ENCODE data around the gene NT5E. TPM values are rescaled to one million over a fixed set of nuclear protein-coding genes. Genes with fewer than 3 reads are reported as not detected.

Gene NT5E
- total RNA-seq, 2 experiments from 2014 or later: 0.55 to 1.4 TPM

- DNase-seq: peak; percentile 87
- no peaks in the 10 kb centered on the region for H3K9me3 Mint-ChIP-seq
- no peaks in the 10 kb centered on the region for H3K36me3 Mint-ChIP-seq (ENCODE audit: low read depth)
- intact Hi-C loops (cut with micrococcal nuclease): loop anchor here (1.0 to 10.0 kb wide), 5 partner anchors 18 to 1452 kb away; partner anchors contain the start of gene HTR1E
- CTCF ChIA-PET: interaction anchor here (0.7 to 8.6 kb wide), 38 partner anchors 8 to 488 kb away, joined by 3 to 109 read pairs (median 5); partner anchors contain the start of genes NT5E and SNX14
- peaks cover 2% of the 10 kb centered on the region for H3K27me3 Mint-ChIP-seq (ENCODE audit: low read depth)
- no peak overlapping the region for H3K4me3 Mint-ChIP-seq
- no peak overlapping the region for H3K27ac Mint-ChIP-seq
- H3K4me1 Mint-ChIP-seq (ENCODE audit: low read depth): peaks cover 7% of the 10 kb centered on the region
These were observed 33.2 kb downstream of the NT5E start for GRCh38 chr6:85482905-85483700.

- H3K9me3 Mint-ChIP-seq: no peaks in the 10 kb centered on the region
- intact Hi-C loops (cut with micrococcal nuclease): loop anchor here (1.0 to 10.0 kb wide), 5 partner anchors 19 to 1451 kb away; partner anchors contain the start of gene HTR1E
- DNase-seq: no peak
These were observed 34.0 kb downstream of the NT5E start for GRCh38 chr6:85483846-85484245.

GRCh38 chr6:85484948-85485347, 35.1 kb downstream of the NT5E start:
- H3K4me3 Mint-ChIP-seq: no peak overlapping the region
- H3K36me3 Mint-ChIP-seq (ENCODE audit: low read depth): no peaks in the 10 kb centered on the region
- no peak overlapping the region for H3K27ac Mint-ChIP-seq
- CTCF ChIA-PET: interaction anchor here (1.4 to 8.6 kb wide), 9 partner anchors 8 to 142 kb away, joined by 3 to 109 read pairs (median 30); partner anchors contain the start of gene NT5E
- intact Hi-C loops (cut with micrococcal nuclease): loop anchor here (10.0 kb wide), 1 partner anchor 1450 kb away; the partner anchor contains the start of gene HTR1E
- peaks cover 2% of the 10 kb centered on the region for H3K27me3 Mint-ChIP-seq (ENCODE audit: low read depth)
- H3K4me1 Mint-ChIP-seq (ENCODE audit: low read depth): peaks cover 7% of the 10 kb centered on the region
- no peak for DNase-seq
- no peaks in the 10 kb centered on the region for H3K9me3 Mint-ChIP-seq

More at GRCh38 chr6:85483846-85484245, 34.0 kb downstream of the NT5E start:
- Mint-ChIP-seq H3K27ac (no peak overlapping the region), H3K4me3 (no peak overlapping the region), H3K36me3 (ENCODE audit: low read depth) (no peaks in the 10 kb centered on the region), H3K4me1 (ENCODE audit: low read depth) (peaks cover 7% of the 10 kb centered on the region), H3K27me3 (ENCODE audit: low read depth) (peaks cover 2% of the 10 kb centered on the region)
- CTCF ChIA-PET: interaction anchor here (0.7 to 8.6 kb wide), 22 partner anchors 9 to 161 kb away, joined by 3 to 109 read pairs (median 8); partner anchors contain the start of gene NT5E

- no peak overlapping the region for H3K27ac Mint-ChIP-seq
- no peak for DNase-seq
- no peaks in the 10 kb centered on the region for H3K27me3 Mint-ChIP-seq (ENCODE audit: low read depth)
- no peak overlapping the region for H3K4me3 Mint-ChIP-seq
- H3K36me3 Mint-ChIP-seq (ENCODE audit: low read depth): no peaks in the 10 kb centered on the region
- intact Hi-C loops (cut with micrococcal nuclease): no loop called here
- H3K9me3 Mint-ChIP-seq: no peaks in the 10 kb centered on the region
- CTCF ChIA-PET: interaction anchor here (1.0 kb wide), 1 partner anchor 10 kb away, joined by 3 read pairs; no protein-coding TSS in a partner anchor
- H3K4me1 Mint-ChIP-seq (ENCODE audit: low read depth): no peaks in the 10 kb centered on the region
These were observed 40.8 kb downstream of the NT5E start for GRCh38 chr6:85490516-85491248.

- CTCF ChIA-PET: interaction anchor here (1.1 to 4.2 kb wide), 5 partner anchors 9 to 44 kb away, joined by 3 to 30 read pairs (median 4); no protein-coding TSS in a partner anchor
- Mint-ChIP-seq H3K4me1 (ENCODE audit: low read depth) (peaks cover 1% of the 10 kb centered on the region), H3K36me3 (ENCODE audit: low read depth) (peaks cover 2% of the 10 kb centered on the region), H3K27me3 (ENCODE audit: low read depth) (no peaks in the 10 kb centered on the region), H3K27ac (no peak overlapping the region), H3K9me3 (peaks cover 14% of the 10 kb centered on the region), H3K4me3 (no peak overlapping the region)
- DNase-seq: no peak
- intact Hi-C loops (cut with micrococcal nuclease): no loop called here
These were observed 43.5 kb downstream of the NT5E start for GRCh38 chr6:85493389-85493788.

- no peak overlapping the region for H3K4me3 Mint-ChIP-seq
- no peak for DNase-seq
- H3K27ac Mint-ChIP-seq: no peak overlapping the region
- intact Hi-C loops (cut with micrococcal nuclease): no loop called here
- H3K9me3 Mint-ChIP-seq: peaks cover 14% of the 10 kb centered on the region
- no peaks in the 10 kb centered on the region for H3K27me3 Mint-ChIP-seq (ENCODE audit: low read depth)
- peaks cover 1% of the 10 kb centered on the region for H3K4me1 Mint-ChIP-seq (ENCODE audit: low read depth)
- peaks cover 2% of the 10 kb centered on the region for H3K36me3 Mint-ChIP-seq (ENCODE audit: low read depth)
- CTCF ChIA-PET: interaction anchor here (0.5 to 4.2 kb wide), 7 partner anchors 11 to 142 kb away, joined by 3 to 30 read pairs (median 4); no protein-coding TSS in a partner anchor
These were observed 45.0 kb downstream of the NT5E start for GRCh38 chr6:85494547-85495536.

- CTCF ChIA-PET: interaction anchor here (0.7 kb wide), 1 partner anchor 13 kb away, joined by 3 read pairs; no protein-coding TSS in a partner anchor
- DNase-seq: no peak
- Mint-ChIP-seq H3K9me3 (peaks cover 14% of the 10 kb centered on the region), H3K36me3 (ENCODE audit: low read depth) (peaks cover 8% of the 10 kb centered on the region), H3K4me1 (ENCODE audit: low read depth) (peaks cover 1% of the 10 kb centered on the region), H3K4me3 (no peak overlapping the region), H3K27me3 (ENCODE audit: low read depth) (no peaks in the 10 kb centered on the region), H3K27ac (no peak overlapping the region)
- intact Hi-C loops (cut with micrococcal nuclease): no loop called here
These were observed 46.2 kb downstream of the NT5E start for GRCh38 chr6:85496009-85496579.

GRCh38 chr6:85496856-85497255, 47.0 kb downstream of the NT5E start:
- Mint-ChIP-seq H3K9me3 (peaks cover 14% of the 10 kb centered on the region), H3K27ac (no peak overlapping the region), H3K27me3 (ENCODE audit: low read depth) (no peaks in the 10 kb centered on the region), H3K4me1 (ENCODE audit: low read depth) (peaks cover 1% of the 10 kb centered on the region), H3K36me3 (ENCODE audit: low read depth) (peaks cover 10% of the 10 kb centered on the region), H3K4me3 (no peak overlapping the region)
- no peak for DNase-seq
- intact Hi-C loops (cut with micrococcal nuclease): no loop called here
- CTCF ChIA-PET: no interaction called here

- Mint-ChIP-seq H3K4me1 (ENCODE audit: low read depth) (peaks cover 1% of the 10 kb centered on the region), H3K9me3 (peaks cover 14% of the 10 kb centered on the region), H3K27me3 (ENCODE audit: low read depth) (no peaks in the 10 kb centered on the region), H3K27ac (no peak overlapping the region), H3K4me3 (no peak overlapping the region), H3K36me3 (ENCODE audit: low read depth) (peaks cover 14% of the 10 kb centered on the region)
- intact Hi-C loops (cut with micrococcal nuclease): no loop called here
- DNase-seq: no peak
- CTCF ChIA-PET: interaction anchor here (0.6 to 1.4 kb wide), 4 partner anchors 16 to 144 kb away, joined by 3 to 7 read pairs (median 4); no protein-coding TSS in a partner anchor
These were observed 48.8 kb downstream of the NT5E start for GRCh38 chr6:85498596-85499258.

- H3K36me3 Mint-ChIP-seq (ENCODE audit: low read depth): peaks cover 27% of the 10 kb centered on the region
- H3K27me3 Mint-ChIP-seq (ENCODE audit: low read depth): no peaks in the 10 kb centered on the region
These were observed 56.7 kb downstream of the NT5E start for GRCh38 chr6:85506441-85507093.

More at GRCh38 chr6:85506441-85507093, 56.7 kb downstream of the NT5E start:
- Mint-ChIP-seq H3K27ac (no peak overlapping the region), H3K4me1 (ENCODE audit: low read depth) (peaks cover 3% of the 10 kb centered on the region), H3K9me3 (no peaks in the 10 kb centered on the region), H3K4me3 (no peak overlapping the region)
- CTCF ChIA-PET: interaction anchor here (0.7 to 1.7 kb wide), 4 partner anchors 23 to 151 kb away, joined by 3 to 8 read pairs (median 4); no protein-coding TSS in a partner anchor
- DNase-seq: no peak
- intact Hi-C loops (cut with micrococcal nuclease): loop anchor here (10.0 kb wide), 1 partner anchor 1362 kb away; no protein-coding TSS in a partner anchor
